ENCODE results near the gene ADNP2. TPM values are rescaled to one million over a fixed set of nuclear protein-coding genes. Genes with fewer than 3 reads are reported as not detected.
A peak's percentile ranks its signal among the peaks of the same experiment; 100 is the strongest.

ADNP2 gene
- total RNA-seq = 29.3 and 29.8 TPM in 2 replicates

GRCh38 chr18:80108739-80109675 lies at the start of gene ADNP2:
Gene ADNP2, plus strand, starts transcription at chr18:80109262. Its CDS starts 8,281 bp downstream, at chr18:80117543.
- peak; percentile 96 for DNase-seq
- Mint-ChIP-seq H3K4me1 (peaks cover 24% of the 10 kb centered on the region), H3K27ac (peak within 1 kb of the TSS; percentile 88), H3K9me3 (no peaks in the 10 kb centered on the region), H3K27me3 (no peaks in the 10 kb centered on the region), H3K36me3 (ENCODE audit: low read depth) (peaks cover 17% of the 10 kb centered on the region), H3K4me3 (peak within 1 kb of the TSS; percentile 85)
- intact Hi-C loops (cut with micrococcal nuclease) = loop anchor here (1.0 to 5.0 kb wide), 5 partner anchors 38 to 1042 kb away; partner anchors contain the start of genes ATP9B, CTDP1, RBFA and TXNL4A

- Mint-ChIP-seq H3K4me3 (no peak overlapping the region), H3K4me1 (no peaks in the 10 kb centered on the region), H3K36me3 (ENCODE audit: low read depth) (peaks cover 2% of the 10 kb centered on the region), H3K27ac (no peak overlapping the region), H3K9me3 (peaks cover 29% of the 10 kb centered on the region), H3K27me3 (no peaks in the 10 kb centered on the region)
- no peak for DNase-seq
- intact Hi-C loops (cut with micrococcal nuclease) = no loop called here
These were observed 49.1 kb upstream of the ADNP2 start for GRCh38 chr18:80059945-80060344.

GRCh38 chr18:80065705-80066104 lies 43.4 kb upstream of the ADNP2 start:
- no peak for DNase-seq
- Mint-ChIP-seq H3K9me3 (peaks cover 3% of the 10 kb centered on the region), H3K4me3 (no peak overlapping the region), H3K27me3 (no peaks in the 10 kb centered on the region), H3K4me1 (no peaks in the 10 kb centered on the region), H3K36me3 (ENCODE audit: low read depth) (no peaks in the 10 kb centered on the region), H3K27ac (no peak overlapping the region)
- intact Hi-C loops (cut with micrococcal nuclease) = no loop called here

- H3K27me3 Mint-ChIP-seq = no peaks in the 10 kb centered on the region
- no peak for DNase-seq
- no peak overlapping the region for H3K4me3 Mint-ChIP-seq
- H3K9me3 Mint-ChIP-seq = no peaks in the 10 kb centered on the region
- no peak overlapping the region for H3K27ac Mint-ChIP-seq
- H3K36me3 Mint-ChIP-seq (ENCODE audit: low read depth) = no peaks in the 10 kb centered on the region
- intact Hi-C loops (cut with micrococcal nuclease) = no loop called here
- no peaks in the 10 kb centered on the region for H3K4me1 Mint-ChIP-seq
These were observed 41.7 kb upstream of the ADNP2 start for GRCh38 chr18:80067321-80067720.

GRCh38 chr18:80067897-80068296 lies 41.2 kb upstream of the ADNP2 start:
- no peaks in the 10 kb centered on the region for H3K27me3 Mint-ChIP-seq
- intact Hi-C loops (cut with micrococcal nuclease) = no loop called here
- no peak for DNase-seq
- H3K4me1 Mint-ChIP-seq = no peaks in the 10 kb centered on the region
- no peak overlapping the region for H3K4me3 Mint-ChIP-seq
- H3K27ac Mint-ChIP-seq = no peak overlapping the region
- no peaks in the 10 kb centered on the region for H3K9me3 Mint-ChIP-seq
- H3K36me3 Mint-ChIP-seq (ENCODE audit: low read depth) = no peaks in the 10 kb centered on the region

- peak; percentile 41 for DNase-seq
- intact Hi-C loops (cut with micrococcal nuclease) = no loop called here
- Mint-ChIP-seq H3K36me3 (ENCODE audit: low read depth) (no peaks in the 10 kb centered on the region), H3K4me3 (no peak overlapping the region), H3K4me1 (no peaks in the 10 kb centered on the region), H3K9me3 (no peaks in the 10 kb centered on the region), H3K27ac (no peak overlapping the region), H3K27me3 (no peaks in the 10 kb centered on the region)
These were observed 40.3 kb upstream of the ADNP2 start for GRCh38 chr18:80068571-80069272.

GRCh38 chr18:80070825-80071224 lies 38.2 kb upstream of the ADNP2 start:
- DNase-seq = no peak
- no peak overlapping the region for H3K27ac Mint-ChIP-seq
- no peaks in the 10 kb centered on the region for H3K27me3 Mint-ChIP-seq
- no peaks in the 10 kb centered on the region for H3K9me3 Mint-ChIP-seq
- H3K4me1 Mint-ChIP-seq = no peaks in the 10 kb centered on the region
- H3K4me3 Mint-ChIP-seq = no peak overlapping the region
- intact Hi-C loops (cut with micrococcal nuclease) = no loop called here
- no peaks in the 10 kb centered on the region for H3K36me3 Mint-ChIP-seq (ENCODE audit: low read depth)

- H3K4me3 Mint-ChIP-seq = no peak overlapping the region
- H3K27me3 Mint-ChIP-seq = no peaks in the 10 kb centered on the region
- no peak overlapping the region for H3K27ac Mint-ChIP-seq
- no peaks in the 10 kb centered on the region for H3K9me3 Mint-ChIP-seq
- H3K36me3 Mint-ChIP-seq (ENCODE audit: low read depth) = no peaks in the 10 kb centered on the region
- no peaks in the 10 kb centered on the region for H3K4me1 Mint-ChIP-seq
- intact Hi-C loops (cut with micrococcal nuclease) = no loop called here
- no peak for DNase-seq
These were observed 34.9 kb upstream of the ADNP2 start for GRCh38 chr18:80074183-80074582.

- Mint-ChIP-seq H3K27ac (no peak overlapping the region), H3K4me1 (no peaks in the 10 kb centered on the region), H3K9me3 (no peaks in the 10 kb centered on the region), H3K27me3 (no peaks in the 10 kb centered on the region), H3K4me3 (no peak overlapping the region), H3K36me3 (ENCODE audit: low read depth) (no peaks in the 10 kb centered on the region)
- no peak for DNase-seq
- intact Hi-C loops (cut with micrococcal nuclease) = no loop called here
These were observed 34.4 kb upstream of the ADNP2 start for GRCh38 chr18:80074697-80075096.

GRCh38 chr18:80075940-80076339 lies 33.1 kb upstream of the ADNP2 start:
- Mint-ChIP-seq H3K27me3 (no peaks in the 10 kb centered on the region), H3K27ac (no peak overlapping the region), H3K4me1 (no peaks in the 10 kb centered on the region), H3K9me3 (no peaks in the 10 kb centered on the region), H3K4me3 (no peak overlapping the region), H3K36me3 (ENCODE audit: low read depth) (no peaks in the 10 kb centered on the region)
- intact Hi-C loops (cut with micrococcal nuclease) = no loop called here
- no peak for DNase-seq

- H3K4me3 Mint-ChIP-seq = no peak overlapping the region
- intact Hi-C loops (cut with micrococcal nuclease) = no loop called here
- H3K36me3 Mint-ChIP-seq (ENCODE audit: low read depth) = no peaks in the 10 kb centered on the region
- no peaks in the 10 kb centered on the region for H3K27me3 Mint-ChIP-seq
- DNase-seq = no peak
- no peak overlapping the region for H3K27ac Mint-ChIP-seq
- H3K4me1 Mint-ChIP-seq = no peaks in the 10 kb centered on the region
- no peaks in the 10 kb centered on the region for H3K9me3 Mint-ChIP-seq
These were observed 32.7 kb upstream of the ADNP2 start for GRCh38 chr18:80076379-80076778.

GRCh38 chr18:80077873-80078272 lies 31.2 kb upstream of the ADNP2 start:
- intact Hi-C loops (cut with micrococcal nuclease) = no loop called here
- no peaks in the 10 kb centered on the region for H3K9me3 Mint-ChIP-seq
- no peaks in the 10 kb centered on the region for H3K27me3 Mint-ChIP-seq
- no peak overlapping the region for H3K27ac Mint-ChIP-seq
- no peak overlapping the region for H3K4me3 Mint-ChIP-seq
- H3K4me1 Mint-ChIP-seq = no peaks in the 10 kb centered on the region
- peak; percentile 43 for DNase-seq
- H3K36me3 Mint-ChIP-seq (ENCODE audit: low read depth) = no peaks in the 10 kb centered on the region

GRCh38 chr18:80086281-80086680 lies 22.8 kb upstream of the ADNP2 start:
- no peaks in the 10 kb centered on the region for H3K27me3 Mint-ChIP-seq
- peaks cover 26% of the 10 kb centered on the region for H3K9me3 Mint-ChIP-seq
- no peaks in the 10 kb centered on the region for H3K4me1 Mint-ChIP-seq
- peaks cover 2% of the 10 kb centered on the region for H3K36me3 Mint-ChIP-seq (ENCODE audit: low read depth)
- DNase-seq = no peak
- no peak overlapping the region for H3K27ac Mint-ChIP-seq
- intact Hi-C loops (cut with micrococcal nuclease) = no loop called here
- no peak overlapping the region for H3K4me3 Mint-ChIP-seq

- Mint-ChIP-seq H3K9me3 (peaks cover 28% of the 10 kb centered on the region), H3K27me3 (no peaks in the 10 kb centered on the region), H3K4me1 (no peaks in the 10 kb centered on the region), H3K36me3 (ENCODE audit: low read depth) (peaks cover 2% of the 10 kb centered on the region), H3K27ac (no peak overlapping the region), H3K4me3 (no peak overlapping the region)
- DNase-seq = no peak
- intact Hi-C loops (cut with micrococcal nuclease) = no loop called here
These were observed 21.0 kb upstream of the ADNP2 start for GRCh38 chr18:80088036-80088435.
